ENCODE results near the gene MYCBP2. TPM values are rescaled to one million over a fixed set of nuclear protein-coding genes. Genes with fewer than 3 reads are reported as not detected.

MYCBP2 gene
- total RNA-seq, 1 experiment from 2014 or later = 57.8 TPM

DNA sequence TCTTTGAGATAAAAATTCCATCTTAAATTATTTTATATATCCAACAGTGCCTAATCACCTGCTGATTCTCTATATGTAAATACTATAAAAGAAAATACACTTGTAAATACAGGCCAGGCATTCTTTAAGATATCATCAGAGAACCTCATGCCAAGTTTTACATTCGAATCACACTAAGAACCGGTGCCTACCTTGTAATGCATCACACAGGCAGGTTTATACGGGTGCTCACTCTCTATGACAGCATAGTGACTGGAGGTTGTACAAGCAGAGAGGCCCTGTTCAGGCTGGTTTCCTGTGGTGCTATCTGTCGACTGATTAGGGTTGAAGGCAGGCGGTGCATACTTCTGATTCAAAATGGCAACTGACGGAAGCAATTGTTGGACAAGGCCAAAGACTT, 158.7 kb downstream of the MYCBP2 start:
- H3K9me3 ChIP-seq (ENCODE audit: low read depth, low read length, poor library complexity, severe bottlenecking) = no peaks in the 10 kb centered on the region
- no peak overlapping the region for H3K4me3 ChIP-seq (ENCODE audit: low read depth, low read length, poor library complexity, severe bottlenecking)
- no peaks in the 10 kb centered on the region for H3K27me3 ChIP-seq (replicated peaks; ENCODE audit: insufficient read depth, low read depth, low read length, poor library complexity)
- no peaks in the 10 kb centered on the region for H3K4me1 ChIP-seq (ENCODE audit: insufficient read depth, low read length, poor library complexity, severe bottlenecking)
- H3K27ac ChIP-seq (ENCODE audit: low read depth, low read length, poor library complexity, severe bottlenecking) = no peak overlapping the region
- POLR2A ChIA-PET (ENCODE audit: low non-redundant PET) = no interaction called here
- intact Hi-C loops (cut with micrococcal nuclease; ENCODE audit: unreplicated experiment) = no loop called here
- peaks cover 8% of the 10 kb centered on the region for H3K36me3 ChIP-seq (ENCODE audit: insufficient read depth, low read length, poor library complexity, severe bottlenecking)
- DNase-seq (ENCODE audit: low spot score) = no peak
- TF ChIP-seq, protein P1, sequence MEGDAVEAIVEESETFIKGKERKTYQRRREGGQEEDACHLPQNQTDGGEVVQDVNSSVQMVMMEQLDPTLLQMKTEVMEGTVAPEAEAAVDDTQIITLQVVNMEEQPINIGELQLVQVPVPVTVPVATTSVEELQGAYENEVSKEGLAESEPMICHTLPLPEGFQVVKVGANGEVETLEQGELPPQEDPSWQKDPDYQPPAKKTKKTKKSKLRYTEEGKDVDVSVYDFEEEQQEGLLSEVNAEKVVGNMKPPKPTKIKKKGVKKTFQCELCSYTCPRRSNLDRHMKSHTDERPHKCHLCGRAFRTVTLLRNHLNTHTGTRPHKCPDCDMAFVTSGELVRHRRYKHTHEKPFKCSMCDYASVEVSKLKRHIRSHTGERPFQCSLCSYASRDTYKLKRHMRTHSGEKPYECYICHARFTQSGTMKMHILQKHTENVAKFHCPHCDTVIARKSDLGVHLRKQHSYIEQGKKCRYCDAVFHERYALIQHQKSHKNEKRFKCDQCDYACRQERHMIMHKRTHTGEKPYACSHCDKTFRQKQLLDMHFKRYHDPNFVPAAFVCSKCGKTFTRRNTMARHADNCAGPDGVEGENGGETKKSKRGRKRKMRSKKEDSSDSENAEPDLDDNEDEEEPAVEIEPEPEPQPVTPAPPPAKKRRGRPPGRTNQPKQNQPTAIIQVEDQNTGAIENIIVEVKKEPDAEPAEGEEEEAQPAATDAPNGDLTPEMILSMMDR (conservative IDR thresholded peaks at IDR 0.05; ENCODE audit: low read depth, low read length) = no peak
- CTCF ChIA-PET = no interaction called here
- BruUV-seq (replicated peaks) = no TSS peak

DNA sequence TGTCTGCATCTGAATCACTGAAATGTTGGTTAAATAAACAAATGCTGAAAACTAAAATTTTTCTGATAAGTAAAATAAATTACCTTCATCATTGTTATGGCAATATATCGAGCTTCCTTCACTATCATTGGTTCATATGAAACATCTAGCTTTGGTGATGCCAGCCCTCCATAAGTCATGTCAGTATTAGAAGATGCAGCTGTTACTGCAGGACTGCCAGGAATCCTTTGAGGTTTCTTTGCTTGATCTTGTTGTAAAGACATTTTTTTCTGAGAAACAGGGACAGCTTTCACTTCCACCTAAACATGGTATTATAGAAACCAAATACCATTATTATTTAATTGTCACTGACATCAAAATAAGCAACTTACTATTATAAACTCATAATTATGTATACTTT, 176.2 kb downstream of the MYCBP2 start:
- H3K9me3 ChIP-seq (ENCODE audit: low read depth, low read length, poor library complexity, severe bottlenecking) = no peaks in the 10 kb centered on the region
- peaks cover 4% of the 10 kb centered on the region for H3K36me3 ChIP-seq (ENCODE audit: insufficient read depth, low read length, poor library complexity, severe bottlenecking)
- DNase-seq (ENCODE audit: low spot score) = no peak
- H3K4me1 ChIP-seq (ENCODE audit: insufficient read depth, low read length, poor library complexity, severe bottlenecking) = no peaks in the 10 kb centered on the region
- no peaks in the 10 kb centered on the region for H3K27me3 ChIP-seq (replicated peaks; ENCODE audit: insufficient read depth, low read depth, low read length, poor library complexity)
- no TSS peak for BruUV-seq (replicated peaks)
- ChIA-PET POLR2A (ENCODE audit: low non-redundant PET) (no interaction called here), CTCF (no interaction called here)
- H3K27ac ChIP-seq (ENCODE audit: low read depth, low read length, poor library complexity, severe bottlenecking) = no peak overlapping the region
- no peak overlapping the region for H3K4me3 ChIP-seq (ENCODE audit: low read depth, low read length, poor library complexity, severe bottlenecking)
- TF ChIP-seq, protein P1 (conservative IDR thresholded peaks at IDR 0.05; ENCODE audit: low read depth, low read length) = no peak
- no peak for TF ChIP-seq EZH2 (IDR thresholded peaks at IDR 0.05; ENCODE audit: borderline replicate concordance, low read depth, low read length, poor library complexity, severe bottlenecking)
- intact Hi-C loops (cut with micrococcal nuclease; ENCODE audit: unreplicated experiment) = no loop called here

GRCh38 chr13:77143431-77143830, 183.5 kb downstream of the MYCBP2 start:
- no peak for DNase-seq (ENCODE audit: low spot score)
- Histone ChIP-seq H3K27me3 (replicated peaks; ENCODE audit: insufficient read depth, low read depth, low read length, poor library complexity) (no peaks in the 10 kb centered on the region), H3K4me1 (ENCODE audit: insufficient read depth, low read length, poor library complexity, severe bottlenecking) (peaks cover 11% of the 10 kb centered on the region), H3K27ac (ENCODE audit: low read depth, low read length, poor library complexity, severe bottlenecking) (no peak overlapping the region), H3K9me3 (ENCODE audit: low read depth, low read length, poor library complexity, severe bottlenecking) (no peaks in the 10 kb centered on the region), H3K4me3 (ENCODE audit: low read depth, low read length, poor library complexity, severe bottlenecking) (no peak overlapping the region), H3K36me3 (ENCODE audit: insufficient read depth, low read length, poor library complexity, severe bottlenecking) (peaks cover 5% of the 10 kb centered on the region)
- CTCF ChIA-PET = no interaction called here
- intact Hi-C loops (cut with micrococcal nuclease; ENCODE audit: unreplicated experiment) = no loop called here
- no TSS peak for BruUV-seq (replicated peaks)
- POLR2A ChIA-PET (ENCODE audit: low non-redundant PET) = no interaction called here
- TF ChIP-seq, protein P1 (conservative IDR thresholded peaks at IDR 0.05; ENCODE audit: low read depth, low read length) = no peak
- no peak for TF ChIP-seq EZH2 (IDR thresholded peaks at IDR 0.05; ENCODE audit: borderline replicate concordance, low read depth, low read length, poor library complexity, severe bottlenecking)
